IMR-90 (cell line): ENCODE results near the gene CBX5. TPM values are rescaled to one million over a fixed set of nuclear protein-coding genes. Genes with fewer than 3 reads are reported as not detected.

Experiments used
- ATAC-seq: fragments of 200-7000 bp; cut with Tn5 transposase; 2 replicates; pipeline ENCODE4 v1.9.1; 2020; ENCODE audit warnings: low read depth, mild to moderate bottlenecking, moderate library complexity
- BruUV-seq: library from RNA; stranded (reverse); fragments of 400-500 nt; replicated peaks from 2 replicates; lab custom pipeline; 2021; lab: Mats Ljungman, UMichigan
- CTCF ChIA-PET: fragments of 300-600 bp; formaldehyde crosslinking; extraction: SDS; loops from one replicate; lab custom pipeline; 2021; ENCODE audit warnings: antibody characterized with exemption; lab: Yijun Ruan, JAX
- POLR2A ChIA-PET: fragments of 300-600 bp; sonication (Branson Sonifier 250); formaldehyde crosslinking; loops from one replicate; lab custom pipeline; 2022; ENCODE audit warnings: antibody characterized with exemption; ENCODE audit not compliant: unreplicated experiment; lab: Charles Lee
- DNase-seq: peaks from one replicate; pipeline ENCODE4 v3.0.0; 2013
- H2AFZ ChIP-seq: replicated peaks from 2 replicates; pipeline ENCODE3; 2013; ENCODE audit warnings: low read length, mild to moderate bottlenecking; ENCODE audit not compliant: poor library complexity
- H2AK5ac ChIP-seq: 2 replicates; pipeline ENCODE4 v1.6.1; 2013; ENCODE audit warnings: low read depth, low read length, inconsistent platforms
- H2AK9ac ChIP-seq: replicated peaks from 2 replicates; pipeline ENCODE3; 2013; ENCODE audit warnings: mild to moderate bottlenecking, low read depth, low read length, moderate library complexity; ENCODE audit not compliant: poor library complexity
- H2BK120ac ChIP-seq: 2 replicates; pipeline ENCODE4 v1.6.1; 2013; ENCODE audit warnings: low read depth, low read length, inconsistent platforms
- H2BK15ac ChIP-seq: 3 replicates; pipeline ENCODE4 v1.6.1; 2013; ENCODE audit warnings: low read depth, low read length, inconsistent platforms
- H2BK20ac ChIP-seq: 2 replicates; pipeline ENCODE4 v1.6.1; 2013; ENCODE audit warnings: low read depth, mild to moderate bottlenecking, inconsistent platforms, low read length, moderate library complexity
- H2BK5ac ChIP-seq: 2 replicates; pipeline ENCODE4 v1.6.1; 2013; ENCODE audit warnings: mild to moderate bottlenecking, low read depth, low read length, inconsistent platforms; ENCODE audit not compliant: poor library complexity, severe bottlenecking
- H3K14ac ChIP-seq: replicated peaks from 2 replicates; pipeline ENCODE4 v1.6.1; 2013; ENCODE audit warnings: low read depth, low read length, inconsistent platforms
- H3K18ac ChIP-seq: 2 replicates; pipeline ENCODE4 v1.6.1; 2013; ENCODE audit warnings: low read depth, low read length, control low read depth
- H3K23ac ChIP-seq: 2 replicates; pipeline ENCODE4 v1.6.1; 2013; ENCODE audit warnings: low read depth, low read length, inconsistent platforms
- H3K27ac ChIP-seq: 2 replicates; pipeline ENCODE4 v1.5.1; 2013; ENCODE audit warnings: mild to moderate bottlenecking, control low read depth, low read length; ENCODE audit not compliant: insufficient read depth
- H3K27me3 ChIP-seq: 2 replicates; pipeline ENCODE4 v1.6.1; 2013; ENCODE audit warnings: low read length; ENCODE audit not compliant: control insufficient read depth, insufficient read depth
- H3K36me3 ChIP-seq: 2 replicates; pipeline ENCODE4 v1.6.1; 2013; ENCODE audit warnings: low read length, mixed read lengths; ENCODE audit not compliant: control insufficient read depth, insufficient read depth
- H3K4ac ChIP-seq: 2 replicates; pipeline ENCODE4 v1.6.1; 2013; ENCODE audit warnings: low read depth, low read length, inconsistent platforms
- H3K4me1 ChIP-seq: 2 replicates; pipeline ENCODE4 v1.6.1; 2013; ENCODE audit warnings: low read length, mixed read lengths; ENCODE audit not compliant: control insufficient read depth, insufficient read depth
- H3K4me2 ChIP-seq: 2 replicates; pipeline ENCODE4 v1.6.1; 2013; ENCODE audit warnings: low read depth, mild to moderate bottlenecking, control low read depth, low read length, moderate library complexity
- H3K4me3 ChIP-seq: 2 replicates; pipeline ENCODE4 v1.5.1; 2013; ENCODE audit warnings: low read depth, mild to moderate bottlenecking, control low read depth, low read length, moderate library complexity; ENCODE audit not compliant: insufficient read depth
- H3K56ac ChIP-seq: 2 replicates; pipeline ENCODE4 v1.6.1; 2013; ENCODE audit warnings: low read length, inconsistent platforms; ENCODE audit not compliant: insufficient read depth; ENCODE audit errors: extremely low read depth
- H3K79me1 ChIP-seq, 2 experiments: 2 replicates each; pipeline ENCODE4 v1.6.1; 2013; ENCODE audit warnings: low read length in 2 of 2, inconsistent platforms in 1 of 2, low read depth in 1 of 2
- H3K9ac ChIP-seq: 2 replicates; pipeline ENCODE4 v1.6.1; 2013; ENCODE audit warnings: low read depth, low read length, control low read depth
- H3K9me1 ChIP-seq: 2 replicates; pipeline ENCODE4 v1.6.1; 2013; ENCODE audit warnings: low read length, inconsistent platforms; ENCODE audit not compliant: insufficient read depth
- H3K9me3 ChIP-seq: 2 replicates; pipeline ENCODE4 v1.6.1; 2013; ENCODE audit warnings: low read length; ENCODE audit not compliant: control insufficient read depth, insufficient read depth
- H4K20me1 ChIP-seq: 2 replicates; pipeline ENCODE4 v1.6.1; 2013; ENCODE audit warnings: low read length, inconsistent platforms; ENCODE audit not compliant: insufficient read depth
- H4K5ac ChIP-seq: 2 replicates; pipeline ENCODE4 v1.6.1; 2013; ENCODE audit warnings: mild to moderate bottlenecking, low read depth, low read length, control low read depth
- H4K8ac ChIP-seq, 2 experiments: 2 replicates each; pipeline ENCODE4 v1.6.1; 2013; ENCODE audit warnings: low read depth in 2 of 2, low read length in 2 of 2, control low read depth in 1 of 2, inconsistent platforms in 1 of 2
- H4K91ac ChIP-seq: 2 replicates; pipeline ENCODE4 v1.6.1; 2013; ENCODE audit warnings: low read depth, low read length, inconsistent platforms; ENCODE audit not compliant: insufficient read depth
- CHD1 ChIP-seq: IDR thresholded peaks from 2 replicates; pipeline ENCODE4 v1.6.1; 2012; ENCODE audit warnings: low read depth, low read length, improper control_type of control experiment
- CTCF ChIP-seq: conservative IDR thresholded peaks from 2 replicates; pipeline ENCODE4 v1.5.1; 2012; ENCODE audit warnings: mild to moderate bottlenecking, low read depth, low read length, improper control_type of control experiment
- ELK1 ChIP-seq: fragments of 150-350 bp; IDR thresholded peaks from 2 replicates; pipeline ENCODE4 v1.6.1; 2016; ENCODE audit warnings: low read depth, mild to moderate bottlenecking, low read length, moderate library complexity, borderline replicate concordance
- MAFK ChIP-seq: IDR thresholded peaks from 2 replicates; pipeline ENCODE4 v1.6.1; 2012; ENCODE audit warnings: low read depth, low read length, improper control_type of control experiment
- MAZ ChIP-seq: IDR thresholded peaks from 2 replicates; pipeline ENCODE4 v1.6.1; 2012; ENCODE audit warnings: low read depth, mild to moderate bottlenecking, low read length, improper control_type of control experiment, moderate library complexity, borderline replicate concordance
- MXI1 ChIP-seq: IDR thresholded peaks from 2 replicates; pipeline ENCODE4 v1.6.1; 2012; ENCODE audit warnings: low read depth, mild to moderate bottlenecking, low read length, moderate library complexity, borderline replicate concordance
- NFE2L2 ChIP-seq: fragments of 150-350 bp; IDR thresholded peaks from 2 replicates; pipeline ENCODE4 v1.6.1; 2016; ENCODE audit warnings: low read depth, mild to moderate bottlenecking, low read length
- RAD21 ChIP-seq: IDR thresholded peaks from 2 replicates; pipeline ENCODE4 v1.6.1; 2012; ENCODE audit warnings: low read length, improper control_type of control experiment
- RCOR1 ChIP-seq: IDR thresholded peaks from 2 replicates; pipeline ENCODE4 v1.6.1; 2012; ENCODE audit warnings: mild to moderate bottlenecking, low read length, improper control_type of control experiment; ENCODE audit not compliant: insufficient replicate concordance
- WGBS, 2 experiments: methylation state at CpG; one replicate each; pipeline versions ENCODE4 v1.1.5 to v1.1.7; 2013; ENCODE audit warnings: missing lambda C conversion rate in 2 of 2; ENCODE audit not compliant: insufficient read length in 1 of 2; ENCODE audit errors: extremely low coverage in 2 of 2; 5-methylcytosine and 5-hydroxymethylcytosine counted together
- dilution Hi-C: fragments of 300-500 bp; cut with HindIII; formaldehyde crosslinking; loops from one replicate; pipeline ENCODE4 v1.14.3; 2018; ENCODE audit warnings: low sequenced_read_pairs; ENCODE audit not compliant: unreplicated experiment
- in situ Hi-C: fragments of 300-500 bp; cut with MboI; formaldehyde crosslinking; loops from 3 replicates; pipeline ENCODE4 v1.14.3; 2019; ENCODE audit warnings: low sequenced_read_pairs, inconsistent platforms, mixed read lengths
- intact Hi-C: fragments of 100-400 bp; cut with micrococcal nuclease; formaldehyde crosslinking; loops from 2 replicates; pipeline ENCODE4 v1.10.0; 2022
- polyA plus RNA-seq, 3 experiments: library from polyadenylated mRNA; depleted of rRNA; stranded (reverse); fragments of >200 nt; gene quantifications; 2 replicates each; pipeline ENCODE4 v1.2.3, GENCODE V29; 2012; ENCODE audit warnings: low replicate concordance in 1 of 3
- total RNA-seq: library from RNA; depleted of rRNA; stranded (reverse); fragments of >200 nt; gene quantifications from 2 replicates; pipeline ENCODE4 v1.2.3, GENCODE V29; 2012

The CBX5 gene
- total and polyA plus RNA-seq, 2 of the 4 experiments (the other 2 are of a cell fraction): 18.0 to 40.9 TPM

- no peak for TF ChIP-seq NFE2L2
Observed at GRCh38 chr12:54215989-54216796, 63.7 kb downstream of the CBX5 start (continued).

GRCh38 chr12:54214553-54215406 is 65.1 kb downstream of the CBX5 start:
- WGBS, 2 experiments: 18% methylated on average over 14 of the region's 33 CpGs; no CpG with 5 or more reads in 1 of the 2 experiments
- peaks cover 5% of the 10 kb centered on the region; the same call in 1 of the 2 replicates for H3K4me1 ChIP-seq
- DNase-seq: peak; percentile 85
- no peaks in the 10 kb centered on the region for H4K20me1 ChIP-seq
- H3K9me3 ChIP-seq: no peaks in the 10 kb centered on the region
- H3K23ac ChIP-seq: no peak overlapping the region; the same call in 1 of the 2 replicates
- H2BK5ac ChIP-seq: no peak overlapping the region
- H2BK20ac ChIP-seq: no peak overlapping the region
- no peak overlapping the region for H3K4ac ChIP-seq
- POLR2A ChIA-PET: no interaction called here
- no peak overlapping the region for H3K56ac ChIP-seq
- peak overlapping the region; percentile 43; the same call in 1 of the 2 replicates for H2AK5ac ChIP-seq
- H3K36me3 ChIP-seq: no peaks in the 10 kb centered on the region
- H4K91ac ChIP-seq: no peak overlapping the region
- peak; percentile 93 for ATAC-seq
- no peak overlapping the region for H4K5ac ChIP-seq
- peak overlapping the region; percentile 77; the same call in 1 of the 2 replicates for H2BK120ac ChIP-seq
- intact Hi-C loops (loop anchor here (5.0 to 10.0 kb wide), 2 partner anchors 220 to 467 kb away; no protein-coding TSS in a partner anchor), in situ Hi-C loops (no loop called here), dilution Hi-C loops (no loop called here)
- H3K14ac ChIP-seq: no peak overlapping the region
- no peak overlapping the region for H2BK15ac ChIP-seq
- H3K9me1 ChIP-seq: peaks cover 5% of the 10 kb centered on the region; the same call in 1 of the 2 replicates
- CTCF ChIA-PET: interaction anchor here (0.6 to 2.7 kb wide), 6 partner anchors 14 to 173 kb away, joined by 3 to 12 read pairs (median 6); no protein-coding TSS in a partner anchor
- peaks cover 36% of the 10 kb centered on the region for H3K27me3 ChIP-seq
- H4K8ac ChIP-seq: peak overlapping the region in 1 of 2 experiments; percentile 29; a peak in 1 of 4 replicates
- H3K9ac ChIP-seq: no peak overlapping the region
- peak overlapping the region; percentile 95 for H2AFZ ChIP-seq
- H3K27ac ChIP-seq: no peak overlapping the region
- BruUV-seq: no TSS peak
- no peaks in the 10 kb centered on the region for H3K79me1 ChIP-seq
- peak overlapping the region; percentile 15; the same call in 1 of the 2 replicates for H3K4me3 ChIP-seq
- peak overlapping the region; percentile 56 for H3K4me2 ChIP-seq
- H2AK9ac ChIP-seq: peak overlapping the region; percentile 67
- H3K18ac ChIP-seq: no peak overlapping the region
- TF ChIP-seq RAD21 (peak; percentile 60), CHD1 (no peak), RCOR1 (no peak), MAFK (no peak), ELK1 (no peak), NFE2L2 (no peak), MXI1 (no peak), CTCF (peak; percentile 100; the same call in 1 of the 2 replicates), MAZ (peak; percentile 72; the same call in 1 of the 2 replicates)
